Activated CD8-positive, alpha-beta memory T cell treated with anti-CD3 and anti-CD28 coated beads, Interleukin-2, amount 50 U/mL, for 24 hours (primary cell): ENCODE data around the gene SULT2B1.

Experiments
- DNase-seq: peaks from one replicate; pipeline ENCODE4 v3.0.0-alpha.2; 2020; ENCODE audit errors: extremely low read depth

The SULT2B1 gene

DNA sequence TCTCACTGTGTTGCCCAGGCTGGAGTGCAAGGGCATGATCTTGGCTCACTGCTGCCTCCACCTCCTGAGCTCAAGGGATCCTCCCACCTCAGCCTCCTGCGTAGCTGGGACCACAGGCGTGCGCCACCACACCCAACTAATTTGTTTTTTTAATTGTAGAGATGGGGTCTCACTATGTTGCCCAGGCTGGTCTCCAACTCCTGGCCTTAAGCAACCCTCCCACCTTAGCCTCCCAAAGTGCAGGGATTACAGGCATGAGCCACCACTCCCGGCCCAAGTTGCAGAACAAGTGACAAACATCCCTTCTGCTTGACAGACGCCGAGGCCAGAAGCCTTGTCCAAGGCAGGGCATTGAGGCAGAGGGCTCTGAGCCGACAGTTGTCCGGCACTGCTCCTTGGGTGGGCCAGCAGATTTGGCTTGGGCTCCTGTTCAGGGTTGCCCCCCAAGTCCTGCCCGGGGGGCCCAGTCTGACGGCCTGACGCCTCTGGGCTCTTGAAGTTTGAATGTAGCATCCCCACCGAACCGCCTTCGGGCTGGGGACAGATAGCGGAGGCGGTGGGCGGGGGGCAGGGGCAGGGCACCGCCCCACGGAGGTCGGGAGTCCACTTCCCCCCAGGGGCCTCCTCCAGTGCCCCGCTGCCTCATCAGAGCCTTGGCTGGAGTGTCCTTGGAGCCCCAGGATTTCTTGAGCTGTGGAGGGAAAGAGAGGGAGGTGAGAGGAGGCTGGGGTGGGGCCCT is 48.9 kb downstream of the SULT2B1 start:
- no peak for DNase-seq

DNA sequence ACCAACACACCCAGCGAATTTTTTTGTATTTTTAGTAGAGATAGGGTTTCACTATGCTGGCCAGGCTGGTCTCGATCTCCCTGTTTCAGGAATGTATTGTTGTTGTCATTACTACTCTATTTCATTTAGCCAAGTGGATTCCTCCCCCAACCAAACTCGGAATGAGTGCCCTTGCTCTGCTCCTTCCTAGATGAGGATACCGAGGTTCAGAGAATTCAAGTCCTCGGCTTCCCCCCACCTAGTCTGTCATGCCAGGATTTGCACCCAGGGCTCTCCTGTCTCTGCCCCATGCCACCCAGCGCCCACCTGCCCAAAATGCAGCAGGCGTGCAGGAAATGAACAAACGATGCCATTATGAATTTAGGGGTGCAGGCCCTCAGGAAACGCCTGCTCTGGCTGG is 51.0 kb downstream of the SULT2B1 start:
- no peak for DNase-seq

DNA sequence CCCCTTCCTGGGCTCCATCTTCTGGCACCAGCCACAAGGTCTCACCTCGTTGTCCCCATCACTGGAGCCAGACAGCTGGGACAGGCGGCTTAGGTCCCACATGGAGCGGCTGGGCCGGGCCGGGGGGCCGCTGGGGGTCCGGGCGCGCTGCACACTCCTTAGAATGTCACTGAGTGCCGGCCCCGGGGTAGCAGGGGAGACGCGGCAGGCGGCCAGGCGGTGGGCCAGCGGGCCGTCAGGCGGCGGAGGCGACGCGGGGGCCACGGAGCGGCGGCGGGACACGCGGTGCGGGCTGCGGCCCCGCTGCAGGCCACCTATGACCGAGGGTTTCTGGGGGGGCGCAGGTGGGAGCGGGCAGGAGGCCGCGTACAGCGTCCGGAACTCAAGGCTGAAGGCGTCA is 51.5 kb downstream of the SULT2B1 start:
- DNase-seq: no peak

DNA sequence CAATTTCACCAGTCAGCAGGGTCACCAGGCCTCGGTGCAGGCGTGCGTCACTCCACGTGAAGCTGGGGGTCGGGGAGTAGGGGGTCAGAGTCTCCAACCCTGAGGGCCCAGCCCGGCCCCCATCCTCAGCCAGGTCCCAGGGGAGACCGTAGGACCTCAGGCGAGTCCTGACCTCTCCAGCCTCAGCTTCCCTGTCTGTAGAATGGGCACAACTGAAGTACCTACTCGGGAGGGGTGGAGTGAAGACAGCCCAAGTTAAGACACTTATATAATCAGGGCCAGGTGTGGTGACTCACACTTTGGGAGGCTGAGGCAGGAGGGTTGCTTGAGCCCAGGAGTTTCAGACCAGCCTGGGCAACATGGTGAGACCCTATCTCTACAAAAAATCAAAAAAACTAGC is 51.9 kb downstream of the SULT2B1 start:
- no peak for DNase-seq

DNA sequence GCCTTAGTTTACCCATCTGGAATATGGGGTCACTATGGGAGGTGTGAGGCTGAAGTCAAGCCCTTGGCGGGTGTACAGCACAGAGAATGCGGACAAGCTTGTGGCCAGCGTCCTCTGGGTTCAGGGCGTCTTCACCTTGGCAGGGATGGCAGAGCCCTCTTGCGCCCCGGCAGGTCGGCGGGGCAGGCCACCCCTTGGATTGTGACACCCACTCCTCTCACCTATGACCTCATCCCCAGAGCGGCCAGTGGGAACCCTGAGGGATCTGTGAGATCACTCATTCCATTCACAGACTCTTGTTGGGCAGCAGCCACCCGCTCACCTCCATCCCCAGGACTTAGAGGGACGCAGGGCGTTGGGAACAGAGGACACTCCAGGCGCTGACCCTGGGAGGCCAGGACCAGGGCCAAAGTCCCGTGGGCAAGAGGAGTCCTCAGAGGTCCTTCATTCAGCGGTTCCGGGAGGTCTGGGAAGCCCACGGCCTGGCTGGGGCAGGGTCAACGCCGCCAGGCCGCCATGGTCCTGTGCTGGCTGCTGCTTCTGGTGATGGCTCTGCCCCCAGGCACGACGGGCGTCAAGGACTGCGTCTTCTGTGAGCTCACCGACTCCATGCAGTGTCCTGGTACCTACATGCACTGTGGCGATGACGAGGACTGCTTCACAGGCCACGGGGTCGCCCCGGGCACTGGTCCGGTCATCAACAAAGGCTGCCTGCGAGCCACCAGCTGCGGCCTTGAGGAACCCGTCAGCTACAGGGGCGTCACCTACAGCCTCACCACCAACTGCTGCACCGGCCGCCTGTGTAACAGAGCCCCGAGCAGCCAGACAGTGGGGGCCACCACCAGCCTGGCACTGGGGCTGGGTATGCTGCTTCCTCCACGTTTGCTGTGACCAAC is 54.7 kb downstream of the SULT2B1 start, which contains the start of gene SPACA4:
TSS of gene SPACA4 (plus strand) at position 280 of the 896 bp plus-strand sequence. CDS start at position 517, 237 bp downstream.
- no peak for DNase-seq

DNA sequence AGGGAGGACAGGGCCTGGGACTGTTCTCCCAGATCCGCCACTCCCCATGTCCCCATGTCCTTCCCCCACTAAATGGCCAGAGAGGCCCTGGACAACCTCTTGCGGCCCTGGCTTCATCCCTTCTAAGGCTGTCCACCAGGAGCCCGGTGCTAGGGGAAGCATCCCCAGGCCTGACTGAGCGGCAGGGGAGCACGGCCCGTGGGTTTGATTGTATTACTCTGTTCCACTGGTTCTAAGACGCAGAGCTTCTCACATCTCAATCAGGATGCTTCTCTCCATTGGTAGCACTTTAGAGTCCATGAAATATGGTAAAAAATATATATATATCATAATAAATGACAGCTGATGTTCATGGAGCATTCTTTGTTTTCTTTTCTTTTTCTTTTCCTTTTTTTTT is 55.4 kb downstream of the SULT2B1 start:
- no peak for DNase-seq

DNA sequence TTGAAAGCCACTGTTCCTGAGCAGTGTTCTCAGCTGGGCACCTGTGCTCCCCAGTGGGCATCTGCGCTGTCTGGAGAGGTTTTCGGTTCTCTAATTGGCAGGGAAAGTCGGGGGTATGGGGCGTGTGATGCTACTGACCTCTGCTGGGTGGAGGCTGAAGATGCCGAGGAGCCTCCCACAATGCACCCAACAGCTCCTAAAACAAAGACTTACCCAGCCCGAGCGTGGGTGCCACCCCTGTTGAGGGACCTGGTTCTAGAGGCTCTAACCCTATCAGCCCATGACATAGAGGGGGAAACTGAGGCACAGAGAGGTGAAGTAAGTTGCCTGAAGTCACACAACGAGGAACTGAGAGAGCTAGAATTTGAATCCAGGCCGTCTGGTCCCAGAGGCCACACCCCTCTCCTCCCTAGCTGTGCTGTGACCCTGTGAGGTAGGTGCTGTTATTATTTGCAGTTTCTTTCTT is 56.9 kb downstream of the SULT2B1 start:
- no peak for DNase-seq

DNA sequence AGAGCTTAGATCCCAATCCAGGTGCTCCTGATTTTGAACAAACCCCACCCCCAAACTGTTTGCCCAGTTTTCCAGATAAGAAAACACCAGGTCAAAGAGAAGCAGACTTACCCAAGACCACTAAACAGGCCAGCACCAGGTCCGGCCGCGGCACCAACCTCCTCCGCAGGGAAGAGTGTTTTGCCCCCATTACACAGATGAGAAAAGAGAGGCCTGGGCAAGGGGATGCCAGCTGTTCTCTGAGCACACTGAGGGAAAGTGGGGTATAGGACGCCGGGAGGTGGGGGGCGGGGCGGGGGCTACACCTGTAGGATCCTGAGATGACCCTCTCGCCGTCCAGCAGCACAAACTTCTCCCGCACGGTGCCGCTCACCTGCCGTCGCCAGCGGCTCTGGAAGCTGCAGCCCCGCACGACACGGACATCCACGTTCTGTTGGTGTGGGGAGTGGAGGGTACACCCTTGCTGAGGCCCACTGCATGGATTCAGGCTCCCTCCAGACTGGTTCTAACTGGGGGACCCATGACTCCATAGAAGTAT is 57.7 kb downstream of the SULT2B1 start:
- no peak for DNase-seq

DNA sequence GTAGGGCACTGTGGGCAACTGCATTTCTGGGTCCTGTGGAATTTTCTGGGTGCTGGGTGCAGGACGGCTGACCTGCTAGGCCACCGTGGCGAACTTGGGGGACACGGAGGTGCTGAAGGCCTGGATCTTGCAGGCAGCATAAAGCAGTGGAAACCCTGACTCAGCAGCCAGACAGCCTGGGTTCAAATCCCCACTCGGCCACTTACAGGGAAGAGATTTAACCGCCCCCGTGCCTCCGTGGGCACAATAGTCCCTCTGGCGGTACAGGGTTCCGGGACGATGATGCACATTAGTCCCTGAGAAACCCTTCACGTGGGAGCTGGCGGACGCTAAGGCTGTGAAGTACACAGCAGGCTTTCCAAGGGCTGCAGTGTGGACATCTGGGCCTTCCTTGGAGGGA is 59.9 kb downstream of the SULT2B1 start:
- DNase-seq: no peak

DNA sequence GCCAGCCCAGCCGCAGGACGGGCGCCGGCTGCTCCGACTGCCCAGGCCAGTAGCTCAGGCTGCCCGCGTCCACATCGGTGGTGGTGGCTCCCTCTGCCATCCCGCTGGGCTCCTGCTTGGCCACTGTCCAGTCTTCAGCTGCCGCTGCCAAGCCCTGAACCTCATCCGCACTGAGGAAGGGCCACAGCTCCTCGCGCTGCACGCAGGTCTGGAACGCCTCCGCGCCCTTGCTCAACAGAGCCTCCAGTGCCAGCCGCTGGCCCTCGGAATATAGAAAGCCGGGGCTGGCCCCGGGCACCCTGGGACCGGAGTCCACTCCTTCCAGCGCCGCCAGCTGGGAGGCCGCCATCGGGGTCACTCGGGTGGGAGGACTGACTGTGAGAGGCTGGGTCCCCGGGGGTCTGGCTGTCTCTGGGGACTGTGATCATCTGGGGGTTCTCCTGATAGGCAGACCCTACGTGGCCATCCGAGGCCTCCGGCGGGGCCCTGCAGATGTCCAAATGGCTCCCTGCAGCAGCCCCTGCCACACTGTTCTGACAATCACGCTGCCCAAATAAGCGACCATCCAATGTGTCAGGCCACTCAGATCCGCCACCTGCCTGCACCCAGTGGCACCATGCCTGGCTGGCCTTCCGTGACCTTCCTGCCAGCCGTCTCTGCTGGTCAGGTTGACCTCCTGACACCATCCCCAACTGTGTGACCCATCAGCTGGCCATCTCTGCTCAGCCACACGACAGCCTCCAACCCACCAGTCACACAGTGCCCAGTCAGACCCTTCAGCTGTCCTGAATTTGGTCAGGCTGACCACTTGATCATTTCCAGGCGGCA is 61.3 kb downstream of the SULT2B1 start:
- no peak for DNase-seq

DNA sequence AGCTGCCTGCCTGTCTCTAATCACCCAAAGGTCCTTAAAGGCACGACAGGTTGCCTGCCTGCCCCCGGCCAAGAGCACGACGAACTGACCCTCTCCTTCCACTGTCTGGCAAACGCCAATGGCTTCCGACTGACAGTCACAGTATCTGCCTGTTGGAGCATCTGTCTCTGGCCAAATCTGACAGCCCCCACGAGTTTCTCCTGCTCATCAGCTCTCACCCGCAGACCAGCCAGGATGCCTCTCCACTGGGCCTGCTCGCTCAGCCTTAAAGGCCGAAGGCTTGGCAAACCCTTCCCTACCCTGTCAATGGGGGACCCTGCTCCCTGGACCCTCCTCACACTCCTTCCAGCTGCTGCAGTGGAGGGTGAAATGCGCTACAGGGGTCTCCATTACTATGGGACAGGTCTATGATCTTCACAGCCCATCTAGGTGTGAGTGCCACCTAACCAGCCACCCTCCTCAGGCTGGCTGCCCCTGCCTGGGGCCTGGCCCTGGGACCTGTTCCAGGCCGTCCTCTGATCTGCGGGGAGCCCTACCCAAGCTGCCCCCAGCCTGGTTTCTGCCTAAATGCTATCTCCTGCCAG is 62.0 kb downstream of the SULT2B1 start:
- no peak for DNase-seq

DNA sequence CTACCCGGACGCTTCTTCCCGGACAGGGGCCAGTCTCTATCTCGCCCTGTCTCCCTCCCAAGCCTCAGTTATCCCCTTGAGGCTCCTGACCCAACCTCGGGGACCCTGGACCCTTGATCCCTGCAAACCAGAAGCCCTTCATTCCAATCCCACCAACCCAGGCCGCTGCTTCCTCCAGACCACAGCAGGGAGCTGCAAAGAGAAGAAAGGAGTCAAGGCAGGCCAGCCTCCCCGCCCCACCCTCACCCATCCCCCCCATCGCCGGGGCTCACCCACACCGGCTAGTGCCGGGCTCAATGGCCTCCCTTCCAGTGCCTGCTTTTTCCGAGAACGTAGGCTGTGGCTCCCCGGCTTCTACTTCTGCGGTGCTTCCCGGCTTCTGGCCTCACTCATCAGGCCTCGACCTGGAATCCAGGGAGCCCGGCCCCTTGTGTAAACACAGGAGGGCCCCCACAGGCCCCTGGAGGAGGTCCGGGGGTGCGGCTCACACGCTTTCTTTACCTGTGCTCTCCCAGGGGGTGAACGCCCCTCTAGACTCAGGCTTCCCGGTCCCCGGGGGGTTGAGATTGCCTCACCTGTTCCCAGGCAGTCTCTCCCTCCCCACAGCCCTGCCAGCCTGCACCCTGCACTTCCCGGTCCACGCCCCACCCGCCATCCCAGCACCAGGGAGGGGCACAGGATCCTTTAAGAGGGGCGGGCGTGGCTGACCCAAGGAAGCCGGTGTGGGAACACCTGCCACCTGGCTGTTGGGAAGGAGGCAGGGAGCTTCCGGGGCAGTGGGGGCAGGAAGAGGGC is 62.7 kb downstream of the SULT2B1 start, which contains the start of gene FAM83E:
TSS of gene FAM83E (minus strand) at position 641 of the 795 bp plus-strand sequence. CDS start 1,704 bp downstream, outside the sequence.
- no peak for DNase-seq

DNA sequence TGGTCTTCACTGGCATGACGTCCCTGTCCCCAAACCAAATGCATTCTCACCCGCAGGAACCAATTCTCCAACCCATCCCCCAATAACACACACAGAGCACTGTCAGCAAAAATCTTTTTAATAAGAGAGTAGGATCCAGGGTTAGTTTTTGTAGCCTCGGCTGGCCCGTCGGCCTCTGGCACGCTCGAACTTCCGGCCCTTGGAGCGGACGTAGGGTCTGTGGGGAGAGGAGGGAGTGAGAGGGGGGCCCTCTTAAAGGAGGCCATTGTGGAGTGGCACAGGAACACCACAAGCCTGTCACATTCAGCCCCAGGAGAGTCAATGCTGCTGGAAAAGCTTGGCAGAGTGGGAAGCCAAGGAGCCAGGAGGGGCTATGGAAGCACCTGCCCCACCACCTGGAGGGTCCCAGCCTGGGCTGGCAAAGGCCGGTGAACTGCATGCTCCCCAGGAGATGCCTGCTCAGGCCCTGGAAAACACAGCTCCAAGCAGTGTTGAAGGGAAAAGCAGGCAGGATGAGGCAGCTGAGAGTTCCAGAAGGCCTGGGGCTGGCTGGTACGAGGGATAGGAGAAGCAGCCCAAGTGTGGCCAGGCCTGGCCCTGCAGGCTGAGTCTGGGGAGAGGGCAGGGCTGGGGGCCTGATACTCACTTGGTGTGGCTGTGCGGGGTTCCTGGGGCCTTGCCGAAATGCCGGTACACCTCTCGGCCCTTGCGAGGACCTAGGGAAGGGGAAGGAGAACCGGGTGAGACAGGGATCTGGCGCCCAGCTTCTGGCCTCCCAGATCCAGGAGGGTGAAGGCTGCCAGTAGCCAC is 63.5 kb downstream of the SULT2B1 start:
- no peak for DNase-seq

DNA sequence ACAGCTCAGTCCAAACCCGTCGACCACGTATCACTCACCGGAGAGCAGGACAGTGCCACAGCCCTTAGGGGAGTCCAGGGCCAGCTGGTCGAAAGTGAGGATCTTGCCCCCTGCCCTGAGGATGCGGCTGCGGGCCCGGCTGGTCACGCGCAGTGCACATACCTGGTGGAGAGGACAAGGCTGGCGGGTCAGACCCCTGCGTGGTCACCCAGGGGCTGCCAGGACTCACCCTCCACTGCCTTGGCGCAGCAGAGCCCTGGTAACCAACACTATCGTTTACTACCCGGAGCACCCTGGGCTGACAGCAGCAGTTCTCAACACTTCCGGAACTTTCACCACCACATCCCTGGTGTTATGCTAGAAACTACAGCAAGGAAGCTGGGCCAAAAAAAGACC is 64.1 kb downstream of the SULT2B1 start:
- DNase-seq: no peak

DNA sequence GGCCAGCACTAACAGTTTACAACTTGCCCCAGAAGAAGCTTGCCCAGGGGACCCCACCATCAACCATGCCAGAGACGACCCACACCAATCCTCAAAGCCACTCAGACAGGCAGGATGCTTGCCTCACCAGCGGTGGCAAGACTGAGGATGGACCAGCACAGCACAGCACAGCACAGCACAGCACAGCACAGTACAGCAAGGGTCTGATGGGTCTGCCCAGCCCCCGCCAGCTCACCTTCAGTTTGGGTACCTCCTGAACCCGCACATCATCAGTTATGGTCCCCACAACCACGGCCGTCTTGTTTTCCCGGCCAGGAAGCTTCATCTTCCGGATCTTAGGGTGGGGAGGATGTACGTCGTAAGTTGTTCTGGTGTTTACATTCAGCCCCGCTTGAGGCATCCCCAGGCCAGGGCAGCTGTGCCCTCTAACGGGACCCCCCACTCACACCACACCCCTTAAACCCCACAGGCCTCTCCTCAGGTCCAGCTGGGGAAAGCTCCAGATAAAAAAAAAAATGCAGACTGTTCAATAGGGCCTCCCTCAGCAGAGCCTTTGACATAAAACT is 64.6 kb downstream of the SULT2B1 start:
- DNase-seq: no peak

DNA sequence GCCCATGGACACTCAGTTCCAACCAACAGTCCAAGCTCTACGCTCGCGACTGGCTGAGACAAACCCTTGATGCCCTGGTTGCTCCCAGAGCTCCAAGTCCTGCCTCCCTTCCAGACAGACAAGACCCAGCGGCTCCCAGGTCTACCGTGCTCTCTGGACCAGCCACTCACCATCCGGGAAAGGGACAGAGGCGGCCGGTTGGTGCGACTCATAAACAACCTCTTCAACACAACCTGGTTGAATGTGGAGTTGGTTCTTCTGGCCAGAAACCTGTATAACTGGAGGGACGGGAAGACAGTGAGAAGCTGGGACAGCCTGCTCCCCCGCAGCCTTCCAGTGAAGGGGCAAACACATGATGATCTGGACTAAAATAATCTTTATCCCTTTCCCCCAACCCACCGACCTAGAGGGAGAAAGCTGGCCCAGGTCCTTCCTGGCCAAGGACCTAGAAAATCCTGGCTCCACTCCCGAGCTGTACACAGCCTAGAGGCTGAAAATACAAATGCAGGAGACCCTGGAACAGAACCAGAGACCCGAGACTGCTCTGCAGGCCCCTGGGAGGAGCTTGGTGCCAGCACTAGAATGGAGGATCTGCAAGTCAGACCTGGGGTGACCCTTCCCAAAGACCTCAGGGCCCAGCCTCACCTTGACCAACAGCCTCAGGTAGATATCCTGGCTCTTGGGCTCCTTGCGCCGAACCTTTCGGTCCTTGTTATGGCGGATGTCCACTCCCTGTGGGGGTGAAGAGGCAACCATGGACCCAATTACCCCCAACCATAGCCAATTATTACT is 65.4 kb downstream of the SULT2B1 start:
- no peak for DNase-seq

DNA sequence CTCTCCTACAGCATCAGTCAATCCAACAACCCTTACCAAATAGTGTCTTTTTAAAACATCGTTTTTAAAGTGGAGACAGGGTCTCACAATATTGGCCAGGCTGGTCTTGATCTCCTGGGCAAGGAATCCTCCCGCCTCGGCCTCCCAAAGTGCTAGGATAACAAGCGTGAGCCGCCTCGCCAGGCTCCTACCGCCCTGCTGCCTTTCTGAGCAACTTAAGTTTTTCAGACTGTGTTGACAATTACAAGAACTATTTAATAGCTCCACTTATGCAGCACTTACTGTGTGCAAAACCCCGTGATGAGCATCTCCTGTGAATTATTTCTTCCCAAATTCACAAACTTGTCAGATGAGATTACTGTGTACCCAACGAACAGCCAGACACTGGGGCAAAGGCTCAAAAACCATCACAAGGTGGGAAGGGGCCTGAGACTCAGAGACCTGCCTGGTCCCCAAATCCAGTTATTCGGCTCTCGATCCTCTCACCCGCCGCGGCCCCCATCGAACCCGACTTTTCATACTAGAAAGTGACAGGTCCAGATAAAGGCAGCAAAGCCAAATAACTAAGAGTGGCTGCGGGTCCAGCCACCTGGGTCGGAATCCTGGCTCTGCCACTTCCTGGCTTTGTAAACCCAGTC is 66.4 kb downstream of the SULT2B1 start:
- no peak for DNase-seq
